GM23338 (cell line): ENCODE data around the gene SMARCC1. TPM values are rescaled to one million over a fixed set of nuclear protein-coding genes. Genes with fewer than 3 reads are reported as not detected.

Source experiments
- ATAC-seq: fragments of 200-7000 bp; cut with Tn5 transposase; 3 replicates; pipeline ENCODE4 v1.9.1; 2020
- DNase-seq: peaks from one replicate; pipeline ENCODE4 v3.0.0-alpha.2; 2015; ENCODE audit warnings: low spot score
- H2AFZ ChIP-seq: fragments of 200-600 bp; sonication (generic); 2 replicates; pipeline ENCODE4 v1.8.0; 2016; ENCODE audit warnings: antibody characterized with exemption, mild to moderate bottlenecking, moderate library complexity
- H3F3A ChIP-seq: fragments of 200-600 bp; sonication (generic); replicated peaks from 2 replicates; pipeline ENCODE4 v1.8.0; 2017; ENCODE audit warnings: antibody characterized with exemption, mixed run types, low read depth
- H3K27ac ChIP-seq: fragments of 200-600 bp; sonication (generic); 2 replicates; pipeline ENCODE4 v1.6.1; 2016; ENCODE audit warnings: low read depth
- H3K27me3 ChIP-seq: fragments of 200-600 bp; sonication (generic); 2 replicates; pipeline ENCODE4 v1.8.0; 2016; ENCODE audit warnings: mild to moderate bottlenecking, mixed run types, moderate library complexity; ENCODE audit not compliant: insufficient read depth
- H3K36me3 ChIP-seq: fragments of 200-600 bp; sonication (generic); 2 replicates; pipeline ENCODE4 v1.8.0; 2016; ENCODE audit warnings: mild to moderate bottlenecking; ENCODE audit not compliant: insufficient read depth
- H3K4me1 ChIP-seq: fragments of 200-600 bp; sonication (generic); 2 replicates; pipeline ENCODE4 v1.8.0; 2016; ENCODE audit warnings: mild to moderate bottlenecking, moderate library complexity; ENCODE audit not compliant: insufficient read depth
- H3K4me2 ChIP-seq: fragments of 200-600 bp; sonication (generic); 2 replicates; pipeline ENCODE4 v1.7.1; 2017; ENCODE audit warnings: mixed run types
- H3K4me3 ChIP-seq: fragments of 200-600 bp; sonication (generic); 2 replicates; pipeline ENCODE4 v1.6.1; 2016; ENCODE audit warnings: mixed run types
- H3K79me2 ChIP-seq: fragments of 200-600 bp; sonication (generic); replicated peaks from 2 replicates; pipeline ENCODE4 v1.8.0; 2017; ENCODE audit warnings: mild to moderate bottlenecking; ENCODE audit not compliant: insufficient read depth
- H3K9me2 ChIP-seq: fragments of 200-600 bp; sonication (generic); 2 replicates; pipeline ENCODE4 v1.8.0; 2017; ENCODE audit not compliant: insufficient read depth
- H4K20me1 ChIP-seq: fragments of 200-600 bp; sonication (generic); replicated peaks from 2 replicates; pipeline ENCODE4 v1.8.0; 2017; ENCODE audit warnings: mild to moderate bottlenecking; ENCODE audit not compliant: insufficient read depth
- H3K27ac Mint-ChIP-seq: 2 replicates; pipeline ENCODE4 v1.8.0; 2020; ENCODE audit warnings: inconsistent platforms, mild to moderate bottlenecking, moderate library complexity, mixed read lengths
- H3K27me3 Mint-ChIP-seq: 3 replicates; pipeline ENCODE4 v1.8.0; 2022; ENCODE audit warnings: low read depth, mild to moderate bottlenecking, moderate library complexity, mixed read lengths, inconsistent platforms; ENCODE audit not compliant: insufficient read depth, poor library complexity
- H3K36me3 Mint-ChIP-seq: 3 replicates; pipeline ENCODE4 v1.8.0; 2021; ENCODE audit warnings: low read depth, mild to moderate bottlenecking, inconsistent platforms, moderate library complexity, mixed read lengths
- H3K4me1 Mint-ChIP-seq: 3 replicates; pipeline ENCODE4 v1.8.0; 2020; ENCODE audit warnings: mild to moderate bottlenecking, inconsistent platforms, mixed read lengths
- H3K4me3 Mint-ChIP-seq: 3 replicates; pipeline ENCODE4 v1.8.0; 2021; ENCODE audit warnings: moderate library complexity, mild to moderate bottlenecking, inconsistent platforms, mixed read lengths
- H3K9me3 Mint-ChIP-seq: 3 replicates; pipeline ENCODE4 v1.8.0; 2020; ENCODE audit warnings: moderate library complexity, mild to moderate bottlenecking, inconsistent platforms, mixed read lengths
- EZH2 ChIP-seq: fragments of 200-600 bp; sonication (generic); IDR thresholded peaks from one replicate; pipeline ENCODE4 v1.8.0; 2017; ENCODE audit warnings: antibody characterized with exemption, mild to moderate bottlenecking, low read depth; ENCODE audit not compliant: unreplicated experiment
- EZH2phosphoT487 ChIP-seq: fragments of 200-600 bp; sonication (generic); IDR thresholded peaks from one replicate; pipeline ENCODE4 v1.8.1; 2018; ENCODE audit warnings: antibody characterized with exemption; ENCODE audit not compliant: unreplicated experiment
- POLR2AphosphoS5 ChIP-seq: IDR thresholded peaks from 2 replicates; pipeline ENCODE4 v1.6.1; 2016; ENCODE audit warnings: antibody characterized with exemption, low read depth
- REST ChIP-seq: IDR thresholded peaks from one replicate; pipeline ENCODE4 v1.6.1; 2018; ENCODE audit warnings: antibody characterized with exemption; ENCODE audit not compliant: unreplicated experiment
- STAT1 ChIP-seq: IDR thresholded peaks from one replicate; pipeline ENCODE4 v1.6.1; 2016; ENCODE audit warnings: antibody characterized with exemption; ENCODE audit not compliant: unreplicated experiment
- ZNF331 ChIP-seq: fragments of 250-450 bp; sonication (Bioruptor Pico); IDR thresholded peaks from 2 replicates; pipeline ENCODE4 v1.5.0; 2020; ENCODE audit warnings: low read depth, mild to moderate bottlenecking, moderate library complexity
- polyA plus RNA-seq: library from polyadenylated mRNA; unstranded; fragments of >200 nt; fragmentation: Nextera tagmentation; extraction: Ambion mirVana; gene quantifications from 2 replicates; pipeline ENCODE4 v1.2.1, GENCODE V29; 2016
- total RNA-seq: library from RNA; depleted of rRNA; stranded (reverse); fragments of >200 nt; shearing (Covaris generic); gene quantifications from 2 replicates; pipeline ENCODE4 v1.2.3, GENCODE V29; 2014
- TF ChIP-seq, protein P1 (sequence below): fragments of 250-450 bp; sonication (Bioruptor Pico); IDR thresholded peaks from 2 replicates; pipeline ENCODE4 v1.5.0; 2020; ENCODE audit warnings: mild to moderate bottlenecking, moderate library complexity

SMARCC1 gene
- total and polyA plus RNA-seq, 2 experiments from 2014 or later = 105 to 171 TPM

- TF ChIP-seq, protein P1, sequence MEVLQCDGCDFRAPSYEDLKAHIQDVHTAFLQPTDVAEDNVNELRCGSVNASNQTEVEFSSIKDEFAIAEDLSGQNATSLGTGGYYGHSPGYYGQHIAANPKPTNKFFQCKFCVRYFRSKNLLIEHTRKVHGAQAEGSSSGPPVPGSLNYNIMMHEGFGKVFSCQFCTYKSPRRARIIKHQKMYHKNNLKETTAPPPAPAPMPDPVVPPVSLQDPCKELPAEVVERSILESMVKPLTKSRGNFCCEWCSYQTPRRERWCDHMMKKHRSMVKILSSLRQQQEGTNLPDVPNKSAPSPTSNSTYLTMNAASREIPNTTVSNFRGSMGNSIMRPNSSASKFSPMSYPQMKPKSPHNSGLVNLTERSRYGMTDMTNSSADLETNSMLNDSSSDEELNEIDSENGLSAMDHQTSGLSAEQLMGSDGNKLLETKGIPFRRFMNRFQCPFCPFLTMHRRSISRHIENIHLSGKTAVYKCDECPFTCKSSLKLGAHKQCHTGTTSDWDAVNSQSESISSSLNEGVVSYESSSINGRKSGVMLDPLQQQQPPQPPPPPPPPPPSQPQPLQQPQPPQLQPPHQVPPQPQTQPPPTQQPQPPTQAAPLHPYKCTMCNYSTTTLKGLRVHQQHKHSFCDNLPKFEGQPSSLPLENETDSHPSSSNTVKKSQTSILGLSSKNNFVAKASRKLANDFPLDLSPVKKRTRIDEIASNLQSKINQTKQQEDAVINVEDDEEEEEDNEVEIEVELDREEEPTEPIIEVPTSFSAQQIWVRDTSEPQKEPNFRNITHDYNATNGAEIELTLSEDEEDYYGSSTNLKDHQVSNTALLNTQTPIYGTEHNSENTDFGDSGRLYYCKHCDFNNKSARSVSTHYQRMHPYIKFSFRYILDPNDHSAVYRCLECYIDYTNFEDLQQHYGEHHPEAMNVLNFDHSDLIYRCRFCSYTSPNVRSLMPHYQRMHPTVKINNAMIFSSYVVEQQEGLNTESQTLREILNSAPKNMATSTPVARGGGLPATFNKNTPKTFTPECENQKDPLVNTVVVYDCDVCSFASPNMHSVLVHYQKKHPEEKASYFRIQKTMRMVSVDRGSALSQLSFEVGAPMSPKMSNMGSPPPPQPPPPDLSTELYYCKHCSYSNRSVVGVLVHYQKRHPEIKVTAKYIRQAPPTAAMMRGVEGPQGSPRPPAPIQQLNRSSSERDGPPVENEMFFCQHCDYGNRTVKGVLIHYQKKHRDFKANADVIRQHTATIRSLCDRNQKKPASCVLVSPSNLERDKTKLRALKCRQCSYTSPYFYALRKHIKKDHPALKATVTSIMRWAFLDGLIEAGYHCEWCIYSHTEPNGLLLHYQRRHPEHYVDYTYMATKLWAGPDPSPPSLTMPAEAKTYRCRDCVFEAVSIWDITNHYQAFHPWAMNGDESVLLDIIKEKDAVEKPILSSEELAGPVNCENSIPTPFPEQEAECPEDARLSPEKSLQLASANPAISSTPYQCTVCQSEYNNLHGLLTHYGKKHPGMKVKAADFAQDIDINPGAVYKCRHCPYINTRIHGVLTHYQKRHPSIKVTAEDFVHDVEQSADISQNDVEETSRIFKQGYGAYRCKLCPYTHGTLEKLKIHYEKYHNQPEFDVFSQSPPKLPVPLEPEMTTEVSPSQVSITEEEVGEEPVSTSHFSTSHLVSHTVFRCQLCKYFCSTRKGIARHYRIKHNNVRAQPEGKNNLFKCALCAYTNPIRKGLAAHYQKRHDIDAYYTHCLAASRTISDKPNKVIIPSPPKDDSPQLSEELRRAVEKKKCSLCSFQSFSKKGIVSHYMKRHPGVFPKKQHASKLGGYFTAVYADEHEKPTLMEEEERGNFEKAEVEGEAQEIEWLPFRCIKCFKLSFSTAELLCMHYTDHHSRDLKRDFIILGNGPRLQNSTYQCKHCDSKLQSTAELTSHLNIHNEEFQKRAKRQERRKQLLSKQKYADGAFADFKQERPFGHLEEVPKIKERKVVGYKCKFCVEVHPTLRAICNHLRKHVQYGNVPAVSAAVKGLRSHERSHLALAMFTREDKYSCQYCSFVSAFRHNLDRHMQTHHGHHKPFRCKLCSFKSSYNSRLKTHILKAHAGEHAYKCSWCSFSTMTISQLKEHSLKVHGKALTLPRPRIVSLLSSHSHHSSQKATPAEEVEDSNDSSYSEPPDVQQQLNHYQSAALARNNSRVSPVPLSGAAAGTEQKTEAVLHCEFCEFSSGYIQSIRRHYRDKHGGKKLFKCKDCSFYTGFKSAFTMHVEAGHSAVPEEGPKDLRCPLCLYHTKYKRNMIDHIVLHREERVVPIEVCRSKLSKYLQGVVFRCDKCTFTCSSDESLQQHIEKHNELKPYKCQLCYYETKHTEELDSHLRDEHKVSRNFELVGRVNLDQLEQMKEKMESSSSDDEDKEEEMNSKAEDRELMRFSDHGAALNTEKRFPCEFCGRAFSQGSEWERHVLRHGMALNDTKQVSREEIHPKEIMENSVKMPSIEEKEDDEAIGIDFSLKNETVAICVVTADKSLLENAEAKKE (CRISPR knock-in tag) = no peak
- no peak for TF ChIP-seq REST
- TF ChIP-seq STAT1 = no peak
Observed at GRCh38 chr3:47652142-47652541, 129.6 kb downstream of the SMARCC1 start (continued).

DNA sequence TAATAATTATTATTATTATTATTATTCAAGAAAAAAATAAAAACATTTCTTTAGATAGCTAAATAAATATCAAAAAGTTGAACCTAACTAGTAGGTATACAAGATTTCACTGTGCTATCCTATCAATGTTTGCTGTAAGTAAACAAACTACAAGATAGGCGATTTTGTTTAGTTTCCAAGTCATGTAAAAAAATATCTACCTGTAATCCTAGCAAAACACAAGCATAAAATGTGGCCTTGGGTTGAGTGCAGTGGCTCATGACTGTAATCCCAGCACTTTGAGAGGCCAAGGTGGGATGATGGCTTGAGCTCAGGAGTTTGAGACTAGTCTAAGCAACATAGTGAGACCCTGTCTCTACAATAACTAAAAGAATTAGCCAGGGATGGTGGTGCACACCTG is 131.4 kb downstream of the SMARCC1 start:
- peaks cover 45% of the 10 kb centered on the region for H3K36me3 Mint-ChIP-seq
- H3K79me2 ChIP-seq = peaks cover 90% of the 10 kb centered on the region
- no peak for TF ChIP-seq ZNF331 (CRISPR knock-in tag)
- TF ChIP-seq REST = no peak
- TF ChIP-seq POLR2AphosphoS5 = no peak
- no peak for TF ChIP-seq EZH2phosphoT487
- TF ChIP-seq STAT1 = no peak
- no peak for TF ChIP-seq EZH2

More for the DNA sequence above, 131.4 kb downstream of the SMARCC1 start:
- Histone ChIP-seq H3K36me3 (peaks cover 7% of the 10 kb centered on the region; the same call in 1 of the 2 replicates), H4K20me1 (peaks cover 25% of the 10 kb centered on the region), H3K27ac (no peak overlapping the region), H3K4me2 (no peak overlapping the region), H3F3A (peaks cover 6% of the 10 kb centered on the region; the same call in 1 of the 2 replicates), H3K4me1 (no peaks in the 10 kb centered on the region), H3K9me2 (no peaks in the 10 kb centered on the region), H3K27me3 (no peaks in the 10 kb centered on the region), H2AFZ (no peak overlapping the region), H3K4me3 (no peak overlapping the region)
- DNase-seq (no peak), ATAC-seq (no peak)
- H3K4me1 Mint-ChIP-seq = no peaks in the 10 kb centered on the region
- no peak overlapping the region for H3K4me3 Mint-ChIP-seq
- H3K9me3 Mint-ChIP-seq = no peaks in the 10 kb centered on the region
- peaks cover 2% of the 10 kb centered on the region for H3K27me3 Mint-ChIP-seq
- H3K27ac Mint-ChIP-seq = no peak overlapping the region
